ENCODE data around the gene ICAM5.

GRCh38 chr19:10327793-10328192 is 38.0 kb downstream of the ICAM5 start:
- TF ChIP-seq SP1 (IDR thresholded peaks at IDR 0.05) (no peak), ELF4 (IDR thresholded peaks at IDR 0.05) (no peak), SUZ12 (IDR thresholded peaks at IDR 0.05) (no peak), BHLHE40 (IDR thresholded peaks at IDR 0.05; ENCODE audit: borderline replicate concordance) (no peak), FOXK2 (IDR thresholded peaks at IDR 0.05) (no peak), FOXA1 (IDR thresholded peaks at IDR 0.05) (no peak), PKNOX1 (IDR thresholded peaks at IDR 0.05) (no peak), ARNT (IDR thresholded peaks at IDR 0.05) (no peak), ZNF384 (IDR thresholded peaks at IDR 0.05) (no peak), TARDBP (IDR thresholded peaks at IDR 0.05) (no peak)

All from HEK293T (cell line).